Measurements from ENCODE around the gene PGP.

The PGP gene

GRCh38 chr16:2179576-2179975 is 35.1 kb downstream of the PGP start:
- DNase-seq, result no peak

- no peak for DNase-seq
Measured at GRCh38 chr16:2179107-2179501, 35.5 kb downstream of the PGP start.

DNA sequence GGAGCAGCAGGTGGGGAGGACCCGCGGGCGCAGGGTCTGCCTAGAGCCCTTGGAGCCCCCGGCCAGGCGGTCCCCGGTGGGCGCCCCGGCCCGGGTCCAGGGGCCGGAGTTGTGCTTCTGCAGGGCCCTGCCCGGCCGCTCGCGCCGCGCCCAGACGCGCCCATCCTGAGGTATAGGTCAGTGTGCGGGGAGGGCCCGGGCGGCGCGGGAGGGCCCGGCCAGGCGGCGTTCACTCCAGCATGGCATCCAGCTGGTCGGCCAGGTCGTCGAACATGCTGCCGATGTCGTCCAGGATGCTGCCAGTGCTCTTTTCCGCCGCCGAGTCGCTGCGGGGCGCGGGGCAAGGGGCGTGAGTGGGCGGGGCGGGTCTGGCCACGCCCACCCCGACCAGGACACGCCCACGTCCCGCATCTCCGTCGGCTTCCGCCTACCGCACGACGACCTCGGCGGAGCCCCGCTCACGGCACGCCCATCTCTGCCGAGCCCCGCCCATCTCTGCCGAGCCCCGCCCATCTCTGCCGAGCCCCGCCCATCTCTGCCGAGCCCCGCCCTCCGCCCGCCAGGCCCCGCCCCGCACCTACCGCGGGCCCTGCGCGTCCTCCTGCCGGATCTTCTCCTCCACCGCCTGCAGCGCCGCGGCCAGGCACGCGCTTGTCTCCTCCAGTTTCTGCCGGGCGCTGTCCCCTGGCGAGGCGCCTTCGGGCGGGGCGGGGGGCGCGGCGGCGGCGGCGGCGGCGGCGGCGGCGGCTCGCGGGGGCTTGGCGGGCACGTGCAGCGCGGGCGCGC is 36.1 kb downstream of the PGP start:
- no peak for DNase-seq

DNA sequence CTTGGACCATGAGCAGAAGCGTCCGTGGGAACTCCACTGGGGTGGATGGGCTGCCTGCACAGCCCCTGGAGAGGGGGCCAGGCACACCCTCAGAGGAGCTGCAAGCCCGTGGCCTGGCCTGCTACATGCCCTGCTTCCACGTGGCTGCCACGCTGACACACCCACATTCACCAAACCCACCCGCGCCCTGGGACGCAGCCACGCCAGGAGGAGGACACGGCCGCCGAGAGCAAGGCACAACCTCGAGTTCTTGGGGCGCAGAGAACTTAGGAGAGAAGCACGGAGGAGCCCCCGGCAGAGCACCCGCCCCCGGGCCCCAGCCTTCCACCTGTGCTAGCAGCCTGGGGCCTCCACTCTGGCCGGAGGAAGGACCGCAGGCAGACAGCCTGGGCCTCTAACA is 37.1 kb downstream of the PGP start:
- DNase-seq, result no peak

DNA sequence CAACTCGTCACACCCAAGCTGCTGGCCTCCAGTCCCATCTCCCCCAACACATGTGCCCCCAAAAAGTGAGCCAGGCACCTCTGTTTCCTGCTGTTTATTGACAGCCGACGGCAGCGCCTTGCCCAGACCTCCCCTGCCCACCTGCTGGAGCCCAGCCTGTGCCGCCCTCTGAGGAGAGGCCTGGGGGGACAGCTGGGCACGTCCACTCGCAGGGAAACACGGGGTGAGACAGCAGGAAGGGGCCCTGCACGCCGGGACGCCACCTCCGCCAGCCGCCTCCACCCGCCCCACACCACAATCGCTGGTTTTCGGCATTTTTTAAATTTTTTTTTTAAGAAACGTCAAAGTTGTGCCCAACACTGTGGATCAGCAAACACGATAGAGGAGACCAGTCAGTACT is 37.5 kb downstream of the PGP start:
- DNase-seq, result no peak

DNA sequence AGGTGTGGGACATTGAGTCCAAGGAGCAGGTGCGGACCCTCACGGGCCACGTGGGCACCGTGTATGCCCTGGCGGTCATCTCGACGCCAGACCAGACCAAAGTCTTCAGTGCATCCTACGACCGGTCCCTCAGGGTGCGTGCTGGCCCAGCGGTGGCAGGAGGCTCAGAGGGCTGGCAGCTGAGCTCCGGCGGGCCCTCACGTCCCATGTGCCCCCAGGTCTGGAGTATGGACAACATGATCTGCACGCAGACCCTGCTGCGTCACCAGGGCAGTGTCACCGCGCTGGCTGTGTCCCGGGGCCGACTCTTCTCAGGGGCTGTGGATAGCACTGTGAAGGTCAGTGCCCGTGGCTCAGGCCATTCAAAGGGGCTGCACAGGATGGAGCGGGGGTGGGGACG is 38.6 kb downstream of the PGP start:
- DNase-seq, result no peak

GRCh38 chr16:2175454-2175853 is 39.2 kb downstream of the PGP start:
- DNase-seq, result no peak

- DNase-seq, result no peak
Measured at GRCh38 chr16:2174396-2175131, 40.1 kb downstream of the PGP start.

- DNase-seq, result no peak
Measured at GRCh38 chr16:2173916-2174315, 40.7 kb downstream of the PGP start.

GRCh38 chr16:2173366-2173765 is 41.3 kb downstream of the PGP start:
- DNase-seq, result no peak

- DNase-seq, result no peak
Measured at GRCh38 chr16:2172688-2173335, 41.8 kb downstream of the PGP start.

- DNase-seq, result no peak
Measured at GRCh38 chr16:2171601-2172178, 43.0 kb downstream of the PGP start.

DNA sequence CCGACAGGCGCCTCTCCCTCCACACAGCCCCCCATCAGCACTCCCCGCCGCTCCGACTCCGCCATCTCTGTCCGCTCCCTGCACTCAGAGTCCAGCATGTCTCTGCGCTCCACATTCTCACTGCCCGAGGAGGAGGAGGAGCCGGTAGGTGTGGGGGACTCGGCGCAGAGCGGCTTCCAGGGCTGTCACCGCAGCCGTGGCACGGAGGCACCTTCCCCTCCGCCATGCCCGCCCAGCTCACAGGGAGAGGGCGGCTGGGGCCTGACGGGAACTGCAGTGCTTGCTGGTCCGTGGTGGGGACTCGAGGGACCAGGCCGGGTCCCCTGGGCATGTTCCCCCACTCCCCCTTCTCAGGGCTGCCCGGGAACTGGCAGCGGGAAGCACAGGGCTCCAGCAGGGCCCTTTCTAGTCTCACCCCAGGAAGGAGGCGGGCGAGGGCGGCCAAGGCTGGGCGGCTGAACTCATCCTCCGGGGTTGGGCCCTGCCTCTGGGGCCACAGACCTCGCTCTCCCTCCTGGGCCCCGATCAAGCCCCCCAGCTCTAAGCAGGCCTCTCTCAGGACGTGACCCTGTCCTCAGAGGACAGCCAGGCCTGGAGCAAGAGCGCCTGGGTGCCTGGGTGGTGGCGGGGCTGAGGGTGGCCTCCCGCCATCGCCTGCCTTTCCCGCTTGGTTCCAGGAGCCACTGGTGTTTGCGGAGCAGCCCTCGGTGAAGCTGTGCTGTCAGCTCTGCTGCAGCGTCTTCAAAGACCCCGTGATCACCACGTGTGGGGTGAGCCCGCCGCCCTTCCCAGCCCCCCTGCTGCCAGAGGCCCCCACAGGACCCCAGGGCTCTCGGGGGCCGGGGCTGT is 43.8 kb downstream of the PGP start:
- DNase-seq, result no peak

DNA sequence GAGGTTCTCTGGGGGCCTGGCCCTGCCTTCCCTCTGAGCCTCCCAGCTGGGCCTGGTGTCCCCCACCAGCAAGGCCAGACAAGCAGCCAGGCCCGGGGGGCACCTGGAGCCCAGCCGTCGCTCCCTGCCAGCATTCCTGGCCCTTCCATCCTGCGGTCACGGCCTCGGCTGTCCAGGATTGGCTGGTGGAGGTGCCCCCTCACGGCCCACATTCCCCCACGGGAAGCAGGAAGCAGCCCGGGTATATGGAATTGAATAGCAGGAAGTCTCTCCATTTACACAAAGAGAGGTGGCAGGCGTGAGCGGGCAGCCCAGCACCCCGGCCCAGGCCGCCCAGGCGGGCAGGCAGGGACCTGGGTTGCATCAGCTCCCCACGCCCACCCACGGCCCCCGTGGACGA is 44.6 kb downstream of the PGP start:
- no peak for DNase-seq

DNA sequence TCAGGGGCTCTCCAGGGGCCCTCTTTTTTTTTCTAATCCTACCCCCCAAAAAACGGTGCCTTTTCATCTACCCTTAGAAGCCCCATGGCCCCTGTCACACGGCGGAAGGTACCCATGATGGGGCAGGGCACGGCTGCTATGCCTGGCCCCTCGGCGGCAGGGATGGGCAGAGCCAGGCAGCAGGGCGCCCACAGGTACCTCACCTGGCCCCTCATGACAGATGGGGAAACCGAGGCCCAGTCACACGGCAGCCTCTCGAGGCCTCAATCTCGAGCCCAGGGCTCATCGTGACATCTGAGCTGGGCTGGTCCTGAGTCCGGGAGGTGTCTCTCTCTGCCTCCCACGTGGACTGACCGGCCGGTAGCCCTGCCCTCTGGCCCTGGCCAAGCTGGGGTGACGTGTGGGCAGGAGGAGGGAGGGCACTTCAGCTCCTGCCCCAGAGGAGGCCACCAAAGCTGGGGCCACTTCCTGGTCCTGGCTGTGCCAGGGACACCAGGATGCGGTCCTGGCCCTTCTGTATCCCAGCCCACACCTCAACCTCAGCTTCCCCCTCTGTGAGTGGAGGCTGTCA is 47.5 kb downstream of the PGP start:
- DNase-seq, result no peak

DNA sequence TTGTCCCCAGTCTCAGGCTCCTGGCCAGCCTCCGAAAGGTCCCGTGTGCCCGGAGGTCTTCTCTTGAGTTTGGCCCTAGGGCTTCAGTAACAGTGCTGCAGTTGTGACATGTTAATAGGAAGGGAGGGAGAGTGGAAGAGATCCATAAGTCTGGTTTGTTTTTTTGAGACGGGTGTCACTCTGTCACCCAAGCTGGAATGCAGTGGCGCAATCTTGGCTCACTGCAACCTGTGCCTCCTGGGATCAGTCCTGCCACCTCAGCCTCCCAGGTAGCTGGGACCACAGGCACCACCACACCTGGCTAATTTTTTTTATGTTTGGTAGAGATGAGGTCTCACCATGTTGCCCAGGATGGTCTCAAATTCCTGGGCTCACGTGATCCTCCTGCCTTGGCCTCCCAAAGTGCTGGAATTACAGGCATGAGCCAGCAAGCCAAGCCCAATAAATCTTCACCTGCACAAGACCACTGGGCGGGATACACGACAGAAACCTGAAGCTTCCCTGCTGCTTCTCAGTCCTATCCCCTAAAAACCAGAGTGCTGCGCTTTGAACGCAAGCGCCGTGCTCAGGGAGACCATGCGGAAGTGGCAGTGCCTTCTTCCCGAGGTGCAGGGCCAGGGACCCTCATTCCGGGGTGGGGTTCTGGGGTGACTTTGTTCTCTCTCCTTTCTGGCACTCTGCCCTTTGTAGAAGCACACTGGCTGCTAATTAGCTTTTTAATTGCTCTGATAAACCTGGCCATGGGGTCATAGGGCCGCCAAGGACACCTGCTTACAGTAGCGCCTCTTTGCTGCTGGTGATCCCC is 48.2 kb downstream of the PGP start:
- DNase-seq, result no peak

DNA sequence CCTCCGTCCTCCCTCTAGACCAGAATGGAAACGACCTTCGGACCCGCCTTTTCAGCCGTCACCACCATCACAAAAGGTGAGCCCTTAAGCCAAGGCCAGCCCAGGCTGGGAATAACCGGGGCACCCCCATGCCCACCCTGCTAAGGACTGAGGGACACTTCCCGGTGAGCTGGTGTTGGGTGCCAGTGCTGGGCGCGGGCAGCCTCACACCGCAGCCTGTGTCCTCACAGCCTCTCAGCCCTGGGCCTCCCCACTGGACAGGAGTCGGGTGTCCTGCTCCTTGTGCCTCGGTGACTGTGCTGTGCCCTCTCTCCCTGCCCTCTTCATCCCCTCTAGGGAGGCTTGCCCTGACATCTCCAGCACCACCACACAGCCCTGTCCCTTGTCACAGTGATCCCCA is 48.8 kb downstream of the PGP start:
- no peak for DNase-seq

- no peak for DNase-seq
Measured at GRCh38 chr16:2163211-2163881, 51.3 kb downstream of the PGP start.

GRCh38 chr16:2162676-2163118 is 51.9 kb downstream of the PGP start:
- no peak for DNase-seq

- DNase-seq, result no peak
Measured at GRCh38 chr16:2161911-2162310, 52.7 kb downstream of the PGP start.
